Measurements from ENCODE around the gene DCPS.
"Not testable (repeated sequence)": the region's sequence is repeated elsewhere in the genome, so short reads cannot be mapped to it uniquely, and the experiment has no call there.

Gene DCPS

GRCh38 chr11:126303623-126304456 lies at the start of gene DCPS:
DCPS (plus strand) TSS chr11:126304060; CDS start chr11:126304081, 21 bp downstream.
- DNase-seq (ENCODE audit: low spot score) = peak; percentile 84

DNA sequence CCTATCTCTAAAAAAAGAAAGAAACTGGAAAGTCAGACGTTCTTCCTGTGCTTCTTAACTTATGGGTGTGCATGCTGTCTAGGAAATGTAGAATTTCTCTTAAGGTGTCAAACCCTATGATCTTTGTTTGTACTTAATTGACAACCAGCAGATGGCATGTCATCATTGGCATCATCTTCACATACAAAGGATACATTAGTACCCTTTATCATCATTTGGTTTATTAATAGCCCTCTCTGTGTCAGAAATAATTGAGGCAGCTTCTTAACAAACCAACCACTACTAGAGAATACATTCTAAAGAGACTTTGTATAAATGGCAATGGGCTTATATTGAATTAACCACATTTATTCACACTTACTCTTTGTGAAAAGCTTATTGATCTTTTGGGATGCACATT lies 49.0 kb upstream of the DCPS start:
- DNase-seq (ENCODE audit: low spot score) = no peak

- not testable (repeated sequence) for DNase-seq (ENCODE audit: low spot score)
Observed at GRCh38 chr11:126255507-126255906, 48.4 kb upstream of the DCPS start.

GRCh38 chr11:126256216-126256615 lies 47.6 kb upstream of the DCPS start:
- no peak for DNase-seq (ENCODE audit: low spot score)

DNA sequence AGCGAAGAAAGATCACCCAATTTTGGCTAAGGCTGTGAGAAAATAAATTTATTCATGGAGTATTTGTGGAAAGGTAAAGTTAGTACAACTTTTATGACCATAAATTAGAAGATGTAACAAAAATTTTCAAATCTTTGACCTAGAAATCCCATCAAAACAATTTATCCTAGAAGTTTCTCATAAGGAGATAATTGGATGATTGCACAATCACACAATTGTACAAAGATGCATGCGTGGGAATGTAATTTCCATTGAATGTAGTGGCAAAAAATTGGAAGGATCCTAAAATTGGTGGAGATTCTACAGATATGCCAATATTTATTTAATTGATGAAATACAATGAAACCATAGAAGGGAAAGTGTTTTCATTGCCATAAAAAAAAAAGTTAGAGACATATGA lies 46.7 kb upstream of the DCPS start:
- DNase-seq (ENCODE audit: low spot score) = no peak

DNA sequence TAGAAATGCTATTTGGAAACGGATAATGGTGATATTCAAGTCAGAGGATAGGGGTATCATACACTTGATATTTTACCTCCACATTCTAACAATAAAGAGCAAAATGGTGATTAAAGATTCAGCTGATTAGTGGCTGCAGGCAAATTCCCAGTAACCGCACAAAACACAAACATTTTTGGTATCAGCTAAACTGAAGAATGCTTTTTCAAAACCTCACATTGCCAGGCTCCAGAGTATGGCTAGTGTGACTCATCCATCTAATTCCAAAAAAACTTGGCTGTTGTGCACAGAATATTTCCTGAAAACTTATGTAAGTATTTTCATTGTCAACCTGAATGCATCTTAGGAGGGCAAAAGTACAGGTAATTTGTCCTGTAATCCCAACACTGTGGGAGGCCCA lies 46.1 kb upstream of the DCPS start:
- DNase-seq (ENCODE audit: low spot score) = no peak

DNA sequence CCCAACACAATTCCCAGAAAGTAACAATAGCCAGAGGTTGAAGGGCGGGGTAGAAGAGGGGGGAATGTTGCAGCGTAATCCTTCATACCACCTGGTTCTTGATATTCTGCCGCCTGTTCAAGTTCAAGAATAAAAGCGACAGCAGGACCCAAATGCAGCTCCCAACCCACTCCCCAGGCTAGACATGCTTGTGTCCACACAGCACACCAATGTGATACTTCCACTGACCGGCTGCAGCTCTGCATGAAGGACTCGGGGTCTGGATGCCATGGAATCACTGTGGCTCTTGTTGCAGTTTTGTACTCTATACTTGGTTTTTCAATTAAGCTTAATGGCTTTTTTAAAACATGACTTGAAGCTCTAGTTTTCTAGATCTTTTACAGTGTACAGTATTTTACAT lies 41.6 kb upstream of the DCPS start:
- no peak for DNase-seq (ENCODE audit: low spot score)

GRCh38 chr11:126263489-126263888 lies 40.4 kb upstream of the DCPS start:
- DNase-seq (ENCODE audit: low spot score) = no peak

GRCh38 chr11:126265811-126266210 lies 38.0 kb upstream of the DCPS start:
- no peak for DNase-seq (ENCODE audit: low spot score)

DNA sequence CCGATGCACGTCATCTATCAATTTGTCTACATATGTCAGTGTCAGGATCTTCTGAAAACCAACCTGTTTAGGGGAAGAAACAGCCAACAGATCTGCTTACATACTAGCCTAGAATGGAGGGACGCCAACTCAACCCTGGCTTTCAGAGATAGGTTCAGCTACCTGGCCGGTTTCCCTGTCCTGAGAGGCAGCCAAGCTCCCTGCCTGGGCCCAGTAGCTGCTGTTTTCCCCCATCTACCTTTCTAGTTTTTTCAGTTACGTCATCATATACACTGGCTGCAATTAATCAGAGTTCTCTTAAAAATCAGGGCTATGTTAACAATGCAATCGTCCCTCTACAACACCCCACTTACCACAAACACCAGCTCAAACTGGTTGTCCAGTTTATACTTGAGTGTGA lies 36.2 kb upstream of the DCPS start:
- no peak for DNase-seq (ENCODE audit: low spot score)

DNA sequence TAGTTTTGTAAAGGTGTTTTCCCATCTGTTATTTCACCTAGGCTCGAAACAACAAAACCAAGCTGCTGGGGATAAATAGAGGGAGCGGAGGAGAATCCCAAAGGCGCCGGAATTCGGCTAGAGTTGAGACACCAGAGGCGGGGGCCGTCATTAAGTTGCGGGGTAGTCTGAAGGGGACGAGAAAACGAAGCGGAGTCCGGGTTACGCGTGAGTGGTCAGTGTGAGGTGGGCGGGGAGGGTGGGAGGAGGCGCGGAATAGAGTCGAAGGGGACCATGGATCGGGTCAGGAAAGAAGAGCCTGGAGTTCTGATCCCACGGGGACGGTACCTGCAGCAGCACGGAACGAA lies 35.5 kb upstream of the DCPS start:
- DNase-seq (ENCODE audit: low spot score) = no peak

- DNase-seq (ENCODE audit: low spot score) = peak; percentile 100
Observed at GRCh38 chr11:126268708-126269579, 34.9 kb upstream of the DCPS start, which contains the start of the genes FOXRED1 and SRPRA. FOXRED1 (plus strand) TSS chr11:126269154; CDS start chr11:126269207, 53 bp downstream. SRPRA (minus strand) TSS chr11:126268895; CDS start chr11:126268804, 91 bp downstream.

GRCh38 chr11:126277322-126277721 lies 26.5 kb upstream of the DCPS start:
- no peak for DNase-seq (ENCODE audit: low spot score)

DNA sequence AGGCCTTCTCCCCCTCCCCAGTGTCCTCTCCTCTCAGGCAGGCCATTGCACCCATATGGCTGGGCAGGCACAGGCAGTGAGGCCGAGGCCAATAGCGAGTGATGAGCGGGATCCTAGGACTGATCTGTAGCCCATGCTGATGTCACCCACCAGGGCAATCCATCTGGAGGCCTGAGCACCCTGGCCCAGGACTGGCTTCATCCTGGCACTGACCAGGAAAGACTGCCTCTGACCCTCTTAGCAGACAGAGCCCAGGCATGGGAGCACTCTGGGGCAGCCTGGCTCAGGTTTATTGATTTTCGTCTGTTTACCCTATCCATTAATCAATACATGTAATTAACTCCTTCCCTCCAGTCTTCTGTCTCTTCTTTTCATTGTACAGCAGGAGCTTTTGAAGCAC lies 26.1 kb upstream of the DCPS start:
- no peak for DNase-seq (ENCODE audit: low spot score)

- DNase-seq (ENCODE audit: low spot score) = no peak
Observed at GRCh38 chr11:126279191-126279590, 24.7 kb upstream of the DCPS start.

DNA sequence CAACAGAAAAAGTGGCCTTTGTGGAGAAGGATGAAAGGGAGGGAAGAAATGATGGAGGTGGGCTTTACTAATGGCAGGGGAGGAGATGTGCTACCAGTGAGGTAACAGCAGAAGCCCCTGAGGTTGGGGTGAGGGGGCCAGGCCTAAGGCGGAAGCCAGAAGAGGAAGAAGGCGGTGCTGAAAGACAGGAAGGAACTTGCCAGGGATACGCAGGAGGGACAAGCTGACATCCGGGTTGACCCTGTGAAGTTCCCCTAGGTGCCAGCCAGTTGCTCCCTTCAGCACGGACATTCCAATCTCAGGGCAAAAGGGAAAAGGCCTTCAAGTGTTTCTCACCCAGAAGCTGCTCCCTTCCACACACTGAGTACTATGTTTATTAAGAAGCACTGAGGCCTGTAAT lies 23.3 kb upstream of the DCPS start:
- no peak for DNase-seq (ENCODE audit: low spot score)

DNA sequence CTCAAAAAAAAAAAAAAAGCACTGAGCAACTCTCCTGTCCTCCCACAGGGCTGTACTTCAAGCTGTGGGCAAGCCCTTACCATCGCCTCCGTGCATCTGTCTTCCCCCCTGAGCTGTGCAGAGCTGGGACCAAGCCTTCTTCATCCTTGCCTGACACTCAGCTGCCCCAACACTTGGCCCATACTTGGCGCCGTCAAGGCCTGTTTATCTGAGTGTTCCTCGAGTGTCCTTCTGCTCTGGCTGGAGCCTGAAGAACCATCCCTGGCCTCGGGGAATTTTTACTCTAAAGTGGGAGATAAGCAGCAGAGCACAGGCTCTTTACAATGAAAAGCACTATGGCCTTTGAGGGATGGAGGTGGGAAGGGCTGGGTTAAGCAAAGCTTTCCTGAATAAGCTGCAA lies 22.6 kb upstream of the DCPS start:
- DNase-seq (ENCODE audit: low spot score) = no peak

- no peak for DNase-seq (ENCODE audit: low spot score)
Observed at GRCh38 chr11:126281666-126282175, 22.1 kb upstream of the DCPS start.

DNA sequence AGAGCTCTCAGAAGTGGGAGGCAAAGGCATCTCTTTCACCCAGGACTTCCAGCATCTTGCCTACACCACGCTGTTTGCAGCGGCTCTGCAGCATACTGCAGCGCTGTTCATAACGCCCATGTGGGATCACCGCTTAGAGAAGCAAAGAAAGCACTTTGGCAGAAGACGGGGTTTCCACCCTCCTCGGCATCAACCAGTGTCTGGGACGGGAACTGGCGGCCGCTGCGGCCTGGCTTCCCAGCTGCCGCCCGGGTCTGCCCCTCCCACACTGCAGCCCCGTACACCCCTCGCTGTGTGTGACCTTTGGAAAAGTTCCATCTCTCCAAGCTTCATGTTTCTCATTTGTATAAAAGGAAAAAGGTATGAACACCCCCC lies 21.5 kb upstream of the DCPS start:
- DNase-seq (ENCODE audit: low spot score) = peak; percentile 35

DNA sequence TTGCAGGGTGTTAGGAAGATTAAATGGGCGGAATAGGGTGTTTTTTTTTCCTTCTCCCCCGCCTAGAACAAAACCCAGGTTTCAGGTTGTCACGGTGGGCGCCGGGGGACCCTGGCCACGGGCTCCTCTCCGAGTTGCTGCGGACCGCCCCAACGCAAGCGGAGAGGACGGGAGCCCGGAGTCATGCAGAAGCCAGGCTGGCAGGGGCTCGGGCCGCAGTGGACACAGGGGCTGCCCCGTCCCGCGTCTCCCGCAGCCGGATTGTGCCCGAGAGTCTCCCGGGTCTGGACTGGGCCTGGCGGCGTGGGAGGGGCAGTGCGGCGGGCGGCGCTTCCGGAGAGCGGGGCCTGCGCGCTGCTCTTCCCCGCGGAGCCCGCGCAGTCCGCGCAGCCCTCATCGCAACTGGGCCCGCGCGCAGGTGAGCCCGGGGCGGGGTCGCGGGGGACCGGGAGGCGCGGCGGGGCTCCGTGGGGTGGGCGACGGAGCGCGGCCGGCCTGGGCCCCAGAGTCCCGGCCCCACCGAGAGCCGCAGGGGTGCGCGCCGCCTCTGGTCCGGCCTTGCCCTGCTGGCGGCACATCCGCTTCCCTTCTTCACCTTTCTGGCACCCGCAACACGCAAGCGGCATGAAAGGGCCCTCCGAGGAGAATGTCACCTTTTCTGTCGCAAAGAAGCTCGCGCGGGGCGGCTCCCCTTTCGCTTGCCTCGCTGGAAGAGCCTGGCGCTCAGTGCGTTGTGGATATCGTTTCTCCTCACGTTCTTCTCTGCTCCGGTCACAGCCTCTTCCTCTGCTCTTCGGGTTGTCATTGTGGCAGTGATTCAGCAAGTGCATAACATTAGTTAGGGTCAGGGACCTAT lies 20.9 kb upstream of the DCPS start, which contains the start of gene TIRAP:
Gene TIRAP, plus strand, starts transcription at position 358 of the 856 bp plus-strand sequence. CDS start 7,802 bp downstream, outside the sequence.
- DNase-seq (ENCODE audit: low spot score) = peak; percentile 48

- peak; percentile 77 for DNase-seq (ENCODE audit: low spot score)
Observed at GRCh38 chr11:126284829-126285228, 19.0 kb upstream of the DCPS start.

GRCh38 chr11:126288237-126288636 lies 15.6 kb upstream of the DCPS start:
- DNase-seq (ENCODE audit: low spot score) = no peak
